ENCODE measurements around the gene AARS2. TPM values are rescaled to one million over a fixed set of nuclear protein-coding genes. Genes with fewer than 3 reads are reported as not detected.

Gene AARS2
- total RNA-seq, 2 donors from 2014 or later, result 6.5 to 7.4 TPM

- DNase-seq (ENCODE audit: low spot score), result no peak
- Histone ChIP-seq H3K27me3 (peaks cover 0 to 15% of the 10 kb centered on the region in 2 donors), H3K9me3 (no peaks in the 10 kb centered on the region), H3K36me3 (no peaks in the 10 kb centered on the region), H3K4me3 (peak overlapping the region in 1 of 2 donors; percentile 39), H3K4me1 (peaks cover 0 to 10% of the 10 kb centered on the region in 2 donors), H3K27ac (no peak overlapping the region)
- TF ChIP-seq CTCF (IDR thresholded peaks at IDR 0.05), result no peak
These were observed 37.8 kb downstream of the AARS2 start for GRCh38 chr6:44275271-44275748.

GRCh38 chr6:44273617-44274016 lies 39.5 kb downstream of the AARS2 start:
- no peak for DNase-seq (ENCODE audit: low spot score)
- Histone ChIP-seq H3K27me3 (peaks cover 0 to 20% of the 10 kb centered on the region in 2 donors), H3K9me3 (no peaks in the 10 kb centered on the region), H3K4me1 (peaks cover 0 to 10% of the 10 kb centered on the region in 2 donors), H3K36me3 (no peaks in the 10 kb centered on the region), H3K4me3 (no peak overlapping the region), H3K27ac (no peak overlapping the region)
- no peak for TF ChIP-seq CTCF (IDR thresholded peaks at IDR 0.05)

- peaks cover 0 to 20% of the 10 kb centered on the region in 2 donors for H3K27me3 ChIP-seq
- no peak for TF ChIP-seq CTCF (IDR thresholded peaks at IDR 0.05)
- no peaks in the 10 kb centered on the region for H3K9me3 ChIP-seq
- no peaks in the 10 kb centered on the region for H3K36me3 ChIP-seq
- no peak overlapping the region for H3K27ac ChIP-seq
- no peak for DNase-seq (ENCODE audit: low spot score)
- no peak overlapping the region for H3K4me3 ChIP-seq
- peaks cover 0 to 10% of the 10 kb centered on the region in 2 donors for H3K4me1 ChIP-seq
These were observed 40.1 kb downstream of the AARS2 start for GRCh38 chr6:44272999-44273566.

- peaks cover 0 to 20% of the 10 kb centered on the region in 2 donors for H3K27me3 ChIP-seq
These were observed 40.6 kb downstream of the AARS2 start for GRCh38 chr6:44272529-44272928.

GRCh38 chr6:44271914-44272313 lies 41.2 kb downstream of the AARS2 start:
- Histone ChIP-seq H3K4me1 (peaks cover 0 to 10% of the 10 kb centered on the region in 2 donors), H3K27ac (no peak overlapping the region), H3K9me3 (no peaks in the 10 kb centered on the region), H3K27me3 (peaks cover 0 to 20% of the 10 kb centered on the region in 2 donors), H3K36me3 (no peaks in the 10 kb centered on the region), H3K4me3 (no peak overlapping the region)
- no peak for TF ChIP-seq CTCF (IDR thresholded peaks at IDR 0.05)
- no peak for DNase-seq (ENCODE audit: low spot score)

More at GRCh38 chr6:44272529-44272928, 40.6 kb downstream of the AARS2 start:
- Histone ChIP-seq H3K27ac (no peak overlapping the region), H3K9me3 (no peaks in the 10 kb centered on the region), H3K4me1 (peaks cover 0 to 10% of the 10 kb centered on the region in 2 donors), H3K4me3 (no peak overlapping the region), H3K36me3 (no peaks in the 10 kb centered on the region)
- TF ChIP-seq CTCF (IDR thresholded peaks at IDR 0.05), result no peak
- no peak for DNase-seq (ENCODE audit: low spot score)

GRCh38 chr6:44271406-44271723 lies 41.8 kb downstream of the AARS2 start:
- no peak overlapping the region for H3K4me3 ChIP-seq
- TF ChIP-seq CTCF (IDR thresholded peaks at IDR 0.05), result no peak
- no peak overlapping the region for H3K27ac ChIP-seq
- no peak for DNase-seq (ENCODE audit: low spot score)
- H3K4me1 ChIP-seq, result peaks cover 0 to 8% of the 10 kb centered on the region in 2 donors
- H3K36me3 ChIP-seq, result no peaks in the 10 kb centered on the region
- peaks cover 0 to 18% of the 10 kb centered on the region in 2 donors for H3K27me3 ChIP-seq
- H3K9me3 ChIP-seq, result no peaks in the 10 kb centered on the region

Measured in right atrium auricular region (tissue), 2 donors.